Left lung (tissue), 10 donors: Measurements from ENCODE around the gene MCF2L2. TPM values are rescaled to one million over a fixed set of nuclear protein-coding genes. Genes with fewer than 3 reads are reported as not detected.

Experiments used
- ATAC-seq: fragments of 200-7000 bp; cut with Tn5 transposase; one replicate; pipeline ENCODE4 v1.9.1; 2020; ENCODE audit warnings: moderate library complexity
- DNase-seq, 4 donors: peaks; one replicate each; pipeline ENCODE4 v3.0.0-alpha.2; 2013 to 2020
- H3K27ac ChIP-seq, 2 donors: fragments of 200-600 bp; sonication (generic) in 1 of 2; one replicate each; pipeline versions ENCODE4 v1.5.0 to v1.8.0; 2020 to 2021
- H3K27me3 ChIP-seq, 2 donors: fragments of 200-600 bp; sonication (generic) in 1 of 2; one replicate each; pipeline versions ENCODE4 v1.5.0 to v1.8.0; 2020 to 2021
- H3K36me3 ChIP-seq, 2 donors: fragments of 200-600 bp; sonication (generic) in 1 of 2; one replicate each; pipeline versions ENCODE4 v1.5.0 to v1.8.0; 2020 to 2021
- H3K4me1 ChIP-seq, 2 donors: fragments of 200-600 bp; one replicate each; pipeline ENCODE4 v1.8.0; 2021
- H3K4me3 ChIP-seq, 2 donors: fragments of 200-600 bp; sonication (generic) in 1 of 2; one replicate each; pipeline versions ENCODE4 v1.5.0 to v1.8.0; 2020 to 2021; ENCODE audit warnings: mild to moderate bottlenecking in 1 of 2
- H3K9me3 ChIP-seq, 2 donors: fragments of 200-600 bp; sonication (generic) in 1 of 2; one replicate each; pipeline versions ENCODE4 v1.5.0 to v1.8.0; 2020 to 2021
- intact Hi-C, 2 donors: fragments of 100-400 bp; cut with DNase I; formaldehyde crosslinking; loops; one replicate each; pipeline versions ENCODE4 v1.11.2 to v1.14.2; 2022
- polyA plus RNA-seq, 6 donors: library from polyadenylated mRNA; unstranded; fragments of 120-200 nt; gene quantifications; one replicate each; pipeline ENCODE4 v1.2.1, GENCODE V29; 2013; ENCODE audit not compliant: insufficient read length in 6 of 6
- total RNA-seq, 2 donors: library from RNA; stranded (reverse); fragmentation: NEBNext Ultra II Directional; extraction: Animal tissue kit (Norgen Biotek cat#: 25700); gene quantifications; one replicate each; pipeline ENCODE4 v1.2.1, GENCODE V29; 2021
- TF ChIP-seq, protein P1 (sequence below), 2 donors: fragments of 200-600 bp; sonication (generic) in 1 of 2; IDR thresholded peaks; one replicate each; pipeline versions ENCODE4 v1.5.0 to v1.8.0; 2021; ENCODE audit warnings: antibody characterized with exemption in 2 of 2
- donor health status: DM: no; HTN: yes; CAD: no.
- donor health status: DM: no; HTN: no; CAD: no.

The MCF2L2 gene
- total and polyA plus RNA-seq, 8 donors: 0.41 to 3.5 (median 2.2) TPM

- H3K27me3 ChIP-seq: no peaks in the 10 kb centered on the region
- no peaks in the 10 kb centered on the region for H3K4me1 ChIP-seq
- ATAC-seq: no peak
- intact Hi-C loops: no loop called here
- no peak overlapping the region for H3K27ac ChIP-seq
- TF ChIP-seq, protein P1, sequence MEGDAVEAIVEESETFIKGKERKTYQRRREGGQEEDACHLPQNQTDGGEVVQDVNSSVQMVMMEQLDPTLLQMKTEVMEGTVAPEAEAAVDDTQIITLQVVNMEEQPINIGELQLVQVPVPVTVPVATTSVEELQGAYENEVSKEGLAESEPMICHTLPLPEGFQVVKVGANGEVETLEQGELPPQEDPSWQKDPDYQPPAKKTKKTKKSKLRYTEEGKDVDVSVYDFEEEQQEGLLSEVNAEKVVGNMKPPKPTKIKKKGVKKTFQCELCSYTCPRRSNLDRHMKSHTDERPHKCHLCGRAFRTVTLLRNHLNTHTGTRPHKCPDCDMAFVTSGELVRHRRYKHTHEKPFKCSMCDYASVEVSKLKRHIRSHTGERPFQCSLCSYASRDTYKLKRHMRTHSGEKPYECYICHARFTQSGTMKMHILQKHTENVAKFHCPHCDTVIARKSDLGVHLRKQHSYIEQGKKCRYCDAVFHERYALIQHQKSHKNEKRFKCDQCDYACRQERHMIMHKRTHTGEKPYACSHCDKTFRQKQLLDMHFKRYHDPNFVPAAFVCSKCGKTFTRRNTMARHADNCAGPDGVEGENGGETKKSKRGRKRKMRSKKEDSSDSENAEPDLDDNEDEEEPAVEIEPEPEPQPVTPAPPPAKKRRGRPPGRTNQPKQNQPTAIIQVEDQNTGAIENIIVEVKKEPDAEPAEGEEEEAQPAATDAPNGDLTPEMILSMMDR (IDR thresholded peaks at IDR 0.05): no peak
- H3K9me3 ChIP-seq: no peaks in the 10 kb centered on the region
- H3K4me3 ChIP-seq: no peak overlapping the region
- DNase-seq: no peak
- H3K36me3 ChIP-seq: no peaks in the 10 kb centered on the region
These were observed 99.6 kb downstream of the MCF2L2 start for GRCh38 chr3:183328823-183329222.

GRCh38 chr3:183328164-183328563 is 100.3 kb downstream of the MCF2L2 start:
- H3K9me3 ChIP-seq: no peaks in the 10 kb centered on the region
- TF ChIP-seq, protein P1 (IDR thresholded peaks at IDR 0.05): no peak
- no peak for ATAC-seq
- H3K4me1 ChIP-seq: no peaks in the 10 kb centered on the region
- no peak for DNase-seq
- intact Hi-C loops: no loop called here
- no peak overlapping the region for H3K27ac ChIP-seq
- H3K4me3 ChIP-seq: no peak overlapping the region
- H3K27me3 ChIP-seq: no peaks in the 10 kb centered on the region
- H3K36me3 ChIP-seq: no peaks in the 10 kb centered on the region

DNA sequence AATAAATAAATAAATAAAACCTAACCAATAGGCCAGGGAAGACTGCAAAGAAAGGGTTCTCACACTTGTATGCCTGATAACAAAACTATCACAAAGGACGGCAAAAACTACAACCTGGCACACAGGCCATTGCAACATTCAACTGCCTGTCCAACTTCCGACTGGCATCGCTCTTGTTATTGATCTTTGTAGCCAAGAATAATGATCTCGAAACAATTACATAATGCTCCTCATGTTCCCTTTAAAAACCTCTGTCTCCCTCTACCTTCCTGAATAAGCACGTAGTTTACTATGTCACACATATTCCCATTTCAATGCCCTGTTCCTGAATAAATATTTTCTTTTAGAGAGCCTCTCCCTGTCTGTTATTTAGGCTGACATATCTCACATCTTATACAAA is 101.1 kb downstream of the MCF2L2 start:
- no peaks in the 10 kb centered on the region for H3K4me1 ChIP-seq
- H3K9me3 ChIP-seq: no peaks in the 10 kb centered on the region
- H3K27me3 ChIP-seq: no peaks in the 10 kb centered on the region
- H3K36me3 ChIP-seq: no peaks in the 10 kb centered on the region
- no peak overlapping the region for H3K27ac ChIP-seq
- intact Hi-C loops: no loop called here
- TF ChIP-seq, protein P1 (IDR thresholded peaks at IDR 0.05): no peak
- ATAC-seq (no peak), DNase-seq (no peak)
- H3K4me3 ChIP-seq: no peak overlapping the region

GRCh38 chr3:183324083-183324482 is 104.3 kb downstream of the MCF2L2 start:
- TF ChIP-seq, protein P1 (IDR thresholded peaks at IDR 0.05): no peak
- intact Hi-C loops: no loop called here

DNA sequence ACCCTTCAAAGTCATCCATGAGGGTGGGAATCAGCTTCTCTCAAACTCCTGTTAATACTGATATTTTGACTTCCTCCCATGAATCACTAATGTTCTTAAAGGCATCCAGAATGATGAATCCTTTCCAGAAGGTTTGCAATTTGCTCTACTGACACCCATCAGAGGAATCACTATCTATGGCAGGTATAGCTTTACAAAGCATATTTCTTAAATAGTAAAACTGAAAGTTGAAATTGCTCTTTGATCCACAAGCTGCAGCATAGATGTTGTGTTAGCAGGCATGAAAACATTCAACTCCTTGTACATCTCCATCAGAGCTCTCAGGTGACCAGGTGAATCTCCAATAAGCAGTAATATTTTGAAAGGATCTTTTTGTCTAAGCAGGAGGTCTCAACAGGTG is 109.0 kb downstream of the MCF2L2 start:
- intact Hi-C loops: no loop called here
- no peaks in the 10 kb centered on the region for H3K36me3 ChIP-seq
- no peaks in the 10 kb centered on the region for H3K27me3 ChIP-seq
- no peak overlapping the region for H3K27ac ChIP-seq
- peaks cover 0 to 5% of the 10 kb centered on the region in 2 donors for H3K4me1 ChIP-seq
- H3K9me3 ChIP-seq: no peaks in the 10 kb centered on the region
- H3K4me3 ChIP-seq: no peak overlapping the region
- ATAC-seq: no peak
- TF ChIP-seq, protein P1 (IDR thresholded peaks at IDR 0.05): no peak
- no peak for DNase-seq

More at GRCh38 chr3:183324083-183324482, 104.3 kb downstream of the MCF2L2 start:
- Histone ChIP-seq H3K27me3 (no peaks in the 10 kb centered on the region), H3K27ac (no peak overlapping the region), H3K36me3 (no peaks in the 10 kb centered on the region), H3K9me3 (no peaks in the 10 kb centered on the region), H3K4me1 (peaks cover 0 to 2% of the 10 kb centered on the region in 2 donors), H3K4me3 (no peak overlapping the region)
- DNase-seq (no peak), ATAC-seq (no peak)
